GM18498 (cell line): ENCODE measurements around the gene C1RL.
"Not testable (repeated sequence)": the region's sequence is repeated elsewhere in the genome, so short reads cannot be mapped to it uniquely, and the experiment has no call there.

Source experiments
- ATAC-seq: cut with Tn5 transposase; IDR thresholded peaks from one replicate; pipeline ENCODE4 v1.9.1; 2021; ENCODE audit warnings: mild to moderate bottlenecking, moderate library complexity; ENCODE audit not compliant: unreplicated experiment

The C1RL gene

DNA sequence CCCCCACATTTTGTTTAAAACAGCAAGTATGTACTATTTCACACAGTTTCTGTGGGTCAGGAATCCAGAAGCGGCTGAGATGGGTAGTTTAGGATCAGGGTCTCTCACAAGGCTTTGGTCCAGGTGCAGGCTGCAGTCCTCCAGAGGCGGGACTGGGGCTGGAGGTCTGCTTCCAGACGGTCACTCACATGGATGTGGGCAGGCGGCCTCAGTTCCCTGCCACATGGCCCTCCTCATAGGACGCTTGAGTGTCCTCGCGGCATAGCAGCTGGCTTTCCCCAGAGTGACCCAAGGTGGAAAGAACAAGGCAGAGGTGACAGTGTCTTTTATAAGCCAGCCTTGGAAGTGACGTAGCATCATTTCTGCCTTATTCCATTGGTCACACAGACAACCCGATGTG lies 7.9 kb upstream of the C1RL start:
- no peak for ATAC-seq

DNA sequence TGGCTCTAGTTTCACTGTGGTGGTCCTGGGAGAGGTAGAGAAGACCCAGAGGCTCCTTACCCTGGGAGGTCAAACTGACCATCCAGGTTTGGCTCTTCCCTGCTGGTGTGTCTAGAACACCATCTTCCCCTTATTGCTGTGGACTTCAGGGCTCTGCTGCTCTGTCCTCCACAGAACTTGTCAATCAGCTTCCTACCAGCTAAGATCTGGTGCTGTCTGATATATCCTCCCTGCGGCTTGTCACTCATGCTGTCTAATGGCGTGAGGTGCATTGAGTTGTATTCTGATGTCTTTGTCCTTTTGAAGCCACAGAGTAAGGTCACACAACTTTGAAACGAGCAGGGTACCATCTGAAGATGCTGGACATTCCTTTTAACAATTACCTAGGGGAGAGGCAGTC lies 7.2 kb upstream of the C1RL start:
- no peak for ATAC-seq

DNA sequence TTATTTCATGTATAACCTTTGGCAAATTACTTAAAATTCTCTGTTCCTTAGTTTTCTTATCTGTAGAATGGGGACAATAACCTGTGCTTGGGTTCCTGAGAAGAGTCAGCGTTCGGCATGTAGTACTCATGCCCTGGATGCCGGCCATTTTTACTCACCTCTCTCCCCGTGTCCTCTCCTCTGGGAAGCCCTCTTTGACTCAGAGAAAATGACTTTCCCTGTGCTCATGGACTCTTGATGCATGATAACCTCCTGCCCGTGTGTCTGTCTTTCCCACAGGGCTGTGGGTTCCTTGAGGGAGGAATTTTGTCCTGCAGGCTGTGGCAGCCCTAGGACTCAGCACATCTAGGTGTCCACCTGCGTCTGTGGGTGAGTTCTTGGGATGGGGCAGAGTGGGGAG lies 5.8 kb upstream of the C1RL start:
- no peak for ATAC-seq

DNA sequence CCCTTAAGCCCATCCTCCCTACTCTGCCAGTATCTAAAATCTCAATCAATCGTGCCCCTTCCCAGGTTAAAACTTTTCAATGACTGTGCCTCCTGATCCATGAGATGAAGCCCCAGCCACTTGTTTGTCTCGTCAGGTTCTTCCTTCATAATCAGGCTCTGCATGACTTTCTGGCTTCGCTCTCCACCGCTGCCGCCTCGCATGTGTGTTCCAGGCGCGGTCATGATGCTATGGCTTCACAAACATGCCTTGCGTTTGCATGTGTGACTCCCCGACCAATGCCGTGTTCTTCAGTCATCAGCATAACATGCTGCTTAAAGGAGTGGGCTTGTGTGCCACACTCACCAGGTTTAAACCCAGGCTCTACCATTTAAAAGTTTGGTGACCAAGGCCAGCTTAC lies 5.0 kb upstream of the C1RL start:
- ATAC-seq = no peak

DNA sequence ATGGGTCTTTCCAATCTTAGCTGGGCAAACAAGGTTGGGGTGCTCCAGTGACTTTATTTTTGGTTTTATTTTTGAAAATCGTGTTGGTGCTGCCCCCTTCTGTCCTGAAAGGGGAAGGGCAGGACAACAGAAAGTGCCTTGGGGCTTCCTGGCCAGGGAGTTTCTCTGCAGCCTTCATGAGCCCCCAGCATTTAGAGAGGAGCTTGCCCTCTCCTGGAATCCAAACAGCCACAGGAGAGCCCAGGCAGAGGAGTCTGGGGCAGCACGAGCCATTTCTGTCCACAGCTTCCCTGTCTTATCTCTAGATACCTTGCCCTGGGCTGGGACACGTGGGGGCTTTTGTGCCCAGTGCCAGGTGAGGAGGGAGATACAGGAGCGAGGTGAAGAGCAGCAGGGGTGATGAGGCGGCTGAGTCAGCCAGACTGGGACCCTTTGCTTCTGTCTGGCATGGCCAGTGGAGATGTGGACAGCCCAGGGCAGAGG lies 4.4 kb upstream of the C1RL start:
- ATAC-seq = no peak

DNA sequence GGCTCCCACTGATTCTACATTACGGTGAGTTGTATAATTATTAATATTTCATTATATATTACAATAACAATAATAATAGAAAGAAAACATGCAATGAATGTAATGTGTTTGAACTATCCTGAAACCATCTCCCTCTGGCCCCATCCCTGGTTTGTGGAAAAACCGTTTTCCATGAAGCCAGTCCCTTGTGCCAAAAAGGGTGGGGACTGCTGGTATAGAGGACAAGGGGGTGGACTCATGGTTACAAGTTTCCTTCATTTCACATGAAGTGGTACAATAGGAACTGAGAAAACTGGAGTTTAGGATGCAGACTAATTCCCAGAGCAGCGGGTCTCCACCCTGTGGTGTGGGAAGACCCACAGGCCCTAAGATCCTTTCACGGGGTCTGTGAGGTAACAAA lies 3.0 kb upstream of the C1RL start:
- ATAC-seq = no peak

DNA sequence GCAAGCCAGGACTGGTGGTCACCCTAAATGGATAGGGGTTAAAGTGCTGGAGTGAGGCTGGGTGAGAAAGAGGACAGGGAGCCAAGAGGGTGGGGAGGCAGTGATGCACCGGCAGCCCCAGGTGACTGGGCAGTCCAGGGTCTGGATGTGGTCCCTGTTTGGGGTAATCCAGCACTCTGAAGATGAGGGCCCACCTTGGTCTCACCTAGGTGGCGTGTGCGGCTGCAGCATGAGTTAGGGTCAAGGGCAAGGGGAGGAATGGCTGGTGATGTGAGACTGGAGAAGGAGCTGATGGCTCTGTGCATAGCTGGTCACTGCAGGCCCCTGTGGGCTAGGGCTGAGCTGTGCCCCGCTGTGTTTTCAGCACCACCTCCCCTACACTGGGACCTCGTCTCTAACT lies 1.6 kb upstream of the C1RL start:
- ATAC-seq = no peak

DNA sequence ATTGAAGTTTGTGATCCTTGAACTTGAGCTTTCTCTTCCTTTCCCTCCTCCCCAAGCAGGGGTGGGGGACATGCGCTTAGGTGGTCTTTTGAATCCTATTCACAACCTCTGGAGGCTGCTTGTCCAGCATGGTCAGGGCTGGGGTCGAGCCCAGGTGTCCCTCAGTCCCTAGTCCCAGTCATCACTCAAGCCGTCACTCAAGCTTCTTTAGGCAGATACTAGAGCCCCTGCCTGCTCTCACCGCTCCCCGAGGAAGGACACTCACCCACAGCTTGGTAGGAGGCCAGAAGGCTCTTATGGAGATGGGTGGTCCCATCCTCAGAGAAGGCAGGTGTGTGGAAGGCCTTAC lies 532 bp upstream of the C1RL start:
- no peak for ATAC-seq

DNA sequence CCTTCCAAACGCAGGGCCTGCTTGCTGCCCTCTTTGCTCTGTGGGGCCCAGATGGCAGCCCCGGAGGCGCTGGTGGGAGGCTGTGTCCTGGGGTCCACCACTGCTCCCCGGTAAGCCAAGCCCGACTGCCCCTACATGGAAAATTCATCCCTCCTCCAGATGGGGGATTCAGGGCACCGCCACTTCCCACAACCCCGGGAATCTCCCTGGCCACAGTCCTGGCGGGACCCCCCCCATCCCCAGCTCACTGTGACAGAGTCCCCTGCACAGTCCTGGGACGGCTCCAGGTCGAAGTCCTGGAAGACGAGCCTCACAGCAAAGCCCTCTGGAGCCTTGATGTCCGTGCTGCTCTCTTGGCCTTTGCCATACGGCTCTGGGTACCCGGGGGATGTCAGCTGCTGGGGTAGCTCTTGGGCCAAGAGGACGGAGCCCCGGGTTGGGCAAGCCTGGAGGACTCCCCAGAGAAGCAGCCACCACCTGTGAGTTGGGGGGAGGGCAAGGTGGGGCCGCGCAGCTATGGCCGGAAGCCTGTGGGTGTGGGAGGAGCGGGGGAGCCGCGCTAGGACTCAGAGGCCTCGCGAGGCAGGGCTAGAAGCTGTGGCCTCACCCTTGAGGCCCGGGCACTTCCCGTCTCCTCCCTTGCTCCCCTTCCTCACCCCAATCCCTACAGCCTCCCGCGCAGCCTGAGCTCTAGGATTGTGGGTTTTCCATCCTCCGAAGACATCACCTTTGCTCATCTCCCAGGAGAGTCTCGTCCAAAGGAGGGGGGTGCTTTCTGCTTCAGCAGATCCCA lies 815 bp downstream of the C1RL start:
- ATAC-seq = peak; percentile 94

DNA sequence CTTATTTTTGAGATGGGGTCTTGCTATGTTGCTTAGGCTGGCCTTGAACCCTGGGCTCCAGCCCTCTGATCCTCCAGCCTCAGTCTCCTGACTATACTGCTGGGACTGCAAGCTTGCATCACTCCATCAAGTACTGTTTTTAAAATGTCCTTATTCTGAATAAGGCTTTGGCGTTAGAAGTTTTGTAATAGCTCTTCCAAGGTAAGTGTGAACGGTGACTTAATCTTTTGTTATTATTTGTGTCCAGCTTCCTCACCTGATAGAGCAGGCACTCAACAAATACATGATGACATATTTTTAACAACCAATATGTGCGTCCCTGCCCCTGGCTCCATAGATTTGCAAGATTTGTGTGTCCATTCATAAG lies 1.4 kb downstream of the C1RL start:
- ATAC-seq = no peak

DNA sequence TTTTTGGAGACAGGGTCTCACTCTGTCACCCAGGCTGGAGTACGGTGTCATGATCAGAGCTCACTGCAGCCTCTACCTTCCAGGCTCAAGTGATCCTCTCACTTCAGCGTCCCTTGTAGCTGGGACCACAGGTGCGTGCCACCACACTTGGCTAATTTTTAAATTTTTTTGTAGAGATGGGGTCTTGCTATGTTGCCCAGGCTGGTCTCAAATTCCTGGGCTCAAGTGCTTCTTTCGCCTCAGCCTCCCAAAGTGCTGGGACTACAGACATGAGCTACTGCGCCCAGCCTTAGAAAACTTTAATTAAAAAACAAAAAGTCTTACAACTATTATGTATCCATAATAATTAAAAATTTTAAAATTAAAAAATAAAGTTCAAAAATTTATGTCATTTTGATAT lies 1.8 kb downstream of the C1RL start:
- ATAC-seq = not testable (repeated sequence)

DNA sequence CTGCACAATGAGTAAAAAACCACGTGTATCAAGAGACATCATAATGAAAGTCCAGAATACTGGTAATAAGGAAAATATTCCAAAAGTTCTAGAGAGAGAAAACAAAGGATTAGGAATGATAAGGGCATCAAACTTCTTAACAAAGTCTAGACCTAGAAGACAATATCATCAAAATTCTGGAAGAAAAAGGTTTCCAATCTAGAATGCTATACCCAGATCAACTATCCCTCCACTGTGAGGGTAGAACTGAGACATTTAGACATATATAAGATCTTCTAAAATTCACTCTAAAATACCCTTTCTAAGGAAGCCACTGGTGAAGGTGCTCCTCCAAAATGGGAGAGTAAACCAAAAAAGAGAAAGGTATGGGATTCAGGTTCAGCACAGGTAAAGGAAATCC lies 2.9 kb downstream of the C1RL start:
- ATAC-seq = no peak

DNA sequence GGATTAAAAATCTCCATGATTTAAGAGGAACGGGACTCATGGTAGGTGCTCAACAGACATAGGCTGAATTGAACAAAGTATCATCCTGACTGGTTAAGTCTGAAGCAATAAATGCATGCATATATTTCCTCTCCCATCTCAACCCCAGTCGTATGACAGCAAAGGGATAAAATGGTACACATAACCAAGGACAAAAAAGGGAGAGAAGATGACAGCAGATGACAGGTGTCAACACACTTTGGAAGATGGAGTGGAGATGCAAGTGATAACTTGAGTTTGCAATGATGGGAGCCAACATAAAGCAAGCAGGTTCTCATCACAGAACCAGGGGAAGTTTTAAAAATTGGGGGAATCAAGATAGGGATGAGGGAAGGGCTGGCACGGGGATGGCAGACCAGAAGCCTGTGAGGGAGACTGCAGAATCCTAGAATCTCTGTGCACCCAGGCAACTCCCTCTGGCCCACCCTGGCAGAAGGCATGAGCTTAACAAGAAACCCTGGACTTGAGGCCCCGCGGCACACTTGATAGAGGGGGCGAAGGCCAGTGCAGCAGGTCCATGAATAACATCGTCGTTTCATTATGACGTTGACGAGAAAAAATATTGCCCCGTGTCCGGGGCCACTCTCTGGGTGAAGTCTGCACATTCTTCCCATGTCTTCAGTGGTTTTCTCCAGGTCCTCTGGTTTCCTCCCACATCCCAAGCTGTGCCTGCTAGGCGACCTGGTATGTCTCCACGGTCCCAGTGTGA lies 5.0 kb downstream of the C1RL start:
- ATAC-seq = no peak

DNA sequence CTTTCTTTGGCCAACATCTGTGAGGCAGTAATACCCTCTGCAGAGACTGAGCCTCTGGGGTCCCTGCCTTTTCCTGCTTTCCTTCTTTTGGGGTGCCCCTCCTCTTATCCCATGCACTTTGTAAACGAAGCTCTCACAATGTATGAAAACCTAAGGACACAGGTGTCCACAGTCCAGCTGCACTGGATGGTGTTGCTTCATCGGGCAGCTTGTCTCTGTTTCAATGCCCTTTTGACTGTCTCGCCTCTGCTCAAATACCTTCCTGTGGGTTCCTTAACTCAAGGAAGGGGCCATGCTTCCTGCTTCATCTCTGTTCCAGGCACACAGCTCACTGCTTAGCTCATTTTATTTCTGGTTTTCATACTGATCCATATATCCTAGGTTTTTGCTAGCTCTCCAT lies 6.4 kb downstream of the C1RL start:
- no peak for ATAC-seq

DNA sequence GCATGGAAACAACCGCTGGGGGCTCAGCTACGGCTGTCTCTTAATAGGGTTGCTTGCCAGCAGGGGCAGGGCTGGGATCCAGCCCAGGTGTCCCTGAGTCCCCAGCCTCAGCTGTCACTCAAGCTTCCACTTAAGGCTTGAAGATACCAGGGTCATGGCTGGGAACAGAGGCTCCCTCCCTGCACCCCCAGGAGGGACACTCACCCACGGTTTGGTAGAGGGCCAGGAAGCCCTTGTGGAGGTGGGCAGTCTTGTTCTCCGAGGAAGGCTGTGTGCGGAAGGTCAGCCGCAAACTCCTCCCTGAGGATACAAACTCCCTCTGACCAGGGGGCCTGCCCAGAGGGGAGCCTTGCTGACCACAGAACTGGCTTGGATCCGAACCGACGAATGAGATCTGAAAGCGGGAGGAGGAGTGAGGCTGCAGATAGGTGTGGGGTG lies 7.3 kb downstream of the C1RL start:
- ATAC-seq = no peak

DNA sequence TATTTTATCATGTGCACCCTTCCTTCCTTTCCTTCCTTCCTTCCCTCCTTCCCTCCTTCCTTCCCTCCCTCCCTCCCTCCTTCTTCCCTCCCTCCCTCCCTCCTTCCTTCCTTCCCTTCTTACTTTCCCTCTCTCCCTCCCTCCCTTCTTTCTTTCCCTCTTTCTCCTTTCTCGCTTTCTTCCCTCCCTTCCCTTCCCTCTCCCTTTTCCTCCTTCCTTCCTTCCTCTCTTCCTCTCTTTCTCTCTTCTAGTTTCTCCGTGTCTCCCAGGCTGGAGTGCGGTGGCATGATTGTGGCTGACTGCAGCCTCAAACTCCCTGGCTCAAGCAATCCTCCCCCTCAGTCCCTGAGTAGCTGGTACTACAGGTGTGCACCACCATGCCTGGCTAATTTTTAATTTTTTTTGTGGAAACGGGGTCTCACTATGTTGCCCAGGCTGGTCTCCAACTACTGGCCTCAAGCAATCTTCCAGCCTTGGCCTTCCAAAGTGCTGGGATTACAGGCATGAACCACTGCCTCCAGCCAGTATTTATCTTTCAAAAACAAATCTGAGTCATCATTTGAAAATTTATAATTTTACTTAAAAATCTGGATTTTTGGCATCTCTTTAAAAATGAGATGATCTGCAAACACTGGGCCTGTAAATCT lies 7.8 kb downstream of the C1RL start:
- ATAC-seq = no peak

DNA sequence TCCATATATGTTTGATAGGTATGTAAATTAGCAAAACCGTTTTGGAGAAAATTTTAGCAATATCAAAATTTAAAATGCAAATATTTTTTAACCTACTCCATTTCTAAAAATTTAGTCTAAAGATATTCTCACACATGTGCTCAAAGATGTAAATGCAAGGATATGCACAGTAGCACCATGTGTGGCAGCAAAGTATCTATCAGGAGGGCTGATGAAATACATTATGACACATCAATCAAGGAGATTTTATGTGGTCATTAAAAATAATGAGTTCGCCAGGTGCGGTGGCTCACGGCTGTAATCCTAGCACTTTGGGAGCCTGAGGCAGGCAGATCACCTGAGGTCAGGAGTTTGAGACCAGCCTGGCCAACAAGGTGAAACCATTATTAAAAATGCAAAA lies 8.8 kb downstream of the C1RL start:
- no peak for ATAC-seq

DNA sequence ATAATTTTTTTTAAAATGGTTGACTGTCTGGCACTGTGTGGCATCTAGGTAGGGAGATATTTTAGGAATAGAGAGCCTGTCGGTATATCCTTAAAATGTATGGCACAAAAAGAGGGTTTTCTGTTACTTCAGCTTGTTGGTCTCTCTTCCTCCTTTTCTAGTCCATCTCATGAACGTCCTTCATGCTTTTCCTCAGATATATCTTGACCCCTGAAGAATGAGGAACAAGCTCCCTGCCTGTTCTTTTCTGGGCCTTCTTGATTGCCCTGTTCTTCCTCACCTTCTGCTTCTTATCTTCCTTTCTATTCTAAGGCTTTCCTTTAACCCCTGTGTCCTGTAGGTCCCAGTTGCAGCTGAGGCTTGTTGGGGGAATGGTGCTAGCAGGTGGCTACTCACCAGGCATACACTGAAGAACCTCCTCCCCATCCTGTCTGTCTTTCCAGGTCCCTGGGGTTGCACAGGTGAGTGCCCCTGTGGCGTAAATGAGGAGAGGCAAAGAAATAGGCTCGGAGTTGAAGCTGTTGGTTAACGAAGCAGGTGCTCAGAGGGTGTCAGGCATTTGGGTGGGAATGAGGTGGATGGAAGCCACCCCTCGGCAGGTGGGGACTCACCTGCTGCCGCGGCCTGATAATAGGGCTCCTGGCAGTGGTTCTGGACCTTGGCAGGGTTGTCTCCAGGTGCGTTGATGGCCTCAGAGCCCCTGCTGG lies 9.6 kb downstream of the C1RL start:
- ATAC-seq = no peak

DNA sequence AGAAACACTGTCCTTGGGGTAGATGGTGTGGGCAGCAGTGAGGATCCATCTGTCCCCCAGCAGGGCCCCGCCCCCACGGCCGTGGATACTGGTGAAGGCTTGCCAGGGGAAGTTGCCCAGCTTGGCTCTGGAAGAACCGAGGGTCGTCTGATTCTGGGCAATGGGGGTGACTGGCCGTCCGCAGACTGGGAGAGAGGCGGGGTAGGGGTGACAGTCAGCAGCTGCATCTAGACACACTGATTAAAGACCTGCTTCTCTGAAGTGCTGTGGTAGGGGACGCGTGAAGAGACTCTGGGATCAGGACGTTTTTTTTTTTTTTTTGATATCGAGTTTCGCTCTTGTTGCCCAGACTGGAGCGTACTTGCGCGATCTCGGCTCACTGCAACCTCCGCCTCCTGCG lies 12.0 kb downstream of the C1RL start:
- no peak for ATAC-seq

DNA sequence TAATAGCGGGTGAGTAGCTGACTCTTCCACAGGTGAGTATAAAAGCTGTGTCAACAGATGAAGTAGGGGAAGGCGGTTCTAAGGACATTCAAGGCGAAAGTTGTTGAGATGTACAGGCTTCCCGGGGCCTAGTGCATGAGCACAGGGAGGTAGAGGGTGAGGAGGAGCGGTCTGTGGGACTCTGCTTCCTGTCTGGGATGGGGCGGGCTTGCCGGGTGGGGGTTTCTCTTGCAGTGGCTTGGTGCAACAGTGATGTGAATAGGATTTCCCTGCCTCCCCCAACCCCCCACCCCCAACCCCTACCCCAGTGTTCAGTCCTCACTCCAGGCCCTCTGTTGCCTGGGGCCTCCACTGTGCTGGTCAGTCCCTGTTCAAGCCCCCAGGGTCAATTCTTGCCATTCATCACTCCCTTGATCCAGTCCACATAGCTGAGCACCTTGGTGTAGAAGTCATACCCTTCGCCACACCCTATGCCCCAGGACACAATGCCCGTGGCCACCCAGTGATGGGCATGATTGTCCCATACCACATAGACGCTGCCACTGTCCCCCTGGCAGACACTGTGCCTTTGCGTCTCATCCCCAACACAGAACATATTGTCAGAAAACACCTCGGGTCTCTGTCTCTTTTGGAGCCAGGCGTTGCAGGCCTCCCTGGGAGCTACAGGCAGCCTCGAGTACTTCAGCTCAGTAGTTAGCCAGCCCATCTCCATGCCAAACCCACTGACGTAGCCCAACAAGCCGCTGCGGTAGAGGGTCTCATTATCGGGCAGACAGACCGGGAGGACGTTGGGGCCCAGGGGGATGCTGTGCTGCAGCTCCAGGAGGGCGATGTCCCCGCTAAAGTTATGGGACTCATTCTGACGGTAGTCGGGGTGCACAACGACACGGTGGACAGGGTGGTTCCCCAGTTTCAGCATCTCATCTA lies 12.7 kb downstream of the C1RL start:
- ATAC-seq = no peak
